ENCODE results near the gene GRK4.

Gene GRK4

DNA sequence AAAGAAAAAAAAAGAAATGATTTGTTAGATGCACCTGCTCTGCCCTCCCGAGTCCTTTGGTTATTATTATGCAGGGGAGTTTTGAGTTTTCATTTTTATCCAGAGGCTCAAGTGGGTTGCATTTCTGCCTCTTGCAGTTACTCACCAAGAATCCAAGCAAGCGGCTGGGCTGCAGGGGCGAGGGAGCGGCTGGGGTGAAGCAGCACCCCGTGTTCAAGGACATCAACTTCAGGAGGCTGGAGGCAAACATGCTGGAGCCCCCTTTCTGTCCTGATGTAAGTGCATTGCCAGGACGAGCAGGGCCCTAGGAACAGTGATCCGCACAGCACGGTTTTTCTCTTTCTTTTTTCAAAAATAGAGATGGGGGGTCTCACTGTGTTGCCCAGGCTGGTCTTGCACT lies 71.9 kb downstream of the GRK4 start:
- no peak for DNase-seq
- Histone ChIP-seq H3K27me3 (replicated peaks) (no peaks in the 10 kb centered on the region), H3K4me3 (ENCODE audit: low read depth, low read length) (no peak overlapping the region), H3K27ac (no peak overlapping the region), H3K36me3 (replicated peaks) (no peaks in the 10 kb centered on the region)
- TF ChIP-seq CTCF (IDR thresholded peaks at IDR 0.05; ENCODE audit: low read depth, low read length, missing control alignments): no peak
- in situ Hi-C loops (cut with HindIII; ENCODE audit: low pct_ligation_motif_present, low sequenced_read_pairs): no loop called here

- in situ Hi-C loops (cut with HindIII; ENCODE audit: low pct_ligation_motif_present, low sequenced_read_pairs): no loop called here
- TF ChIP-seq CTCF (IDR thresholded peaks at IDR 0.05; ENCODE audit: low read depth, low read length, missing control alignments): no peak
- no peaks in the 10 kb centered on the region for H3K36me3 ChIP-seq (replicated peaks)
- no peak overlapping the region for H3K27ac ChIP-seq
- no peak for DNase-seq
- H3K4me3 ChIP-seq (ENCODE audit: low read depth, low read length): no peak overlapping the region
- H3K27me3 ChIP-seq (replicated peaks): no peaks in the 10 kb centered on the region
These were observed 72.3 kb downstream of the GRK4 start for GRCh38 chr4:3035674-3036073.

DNA sequence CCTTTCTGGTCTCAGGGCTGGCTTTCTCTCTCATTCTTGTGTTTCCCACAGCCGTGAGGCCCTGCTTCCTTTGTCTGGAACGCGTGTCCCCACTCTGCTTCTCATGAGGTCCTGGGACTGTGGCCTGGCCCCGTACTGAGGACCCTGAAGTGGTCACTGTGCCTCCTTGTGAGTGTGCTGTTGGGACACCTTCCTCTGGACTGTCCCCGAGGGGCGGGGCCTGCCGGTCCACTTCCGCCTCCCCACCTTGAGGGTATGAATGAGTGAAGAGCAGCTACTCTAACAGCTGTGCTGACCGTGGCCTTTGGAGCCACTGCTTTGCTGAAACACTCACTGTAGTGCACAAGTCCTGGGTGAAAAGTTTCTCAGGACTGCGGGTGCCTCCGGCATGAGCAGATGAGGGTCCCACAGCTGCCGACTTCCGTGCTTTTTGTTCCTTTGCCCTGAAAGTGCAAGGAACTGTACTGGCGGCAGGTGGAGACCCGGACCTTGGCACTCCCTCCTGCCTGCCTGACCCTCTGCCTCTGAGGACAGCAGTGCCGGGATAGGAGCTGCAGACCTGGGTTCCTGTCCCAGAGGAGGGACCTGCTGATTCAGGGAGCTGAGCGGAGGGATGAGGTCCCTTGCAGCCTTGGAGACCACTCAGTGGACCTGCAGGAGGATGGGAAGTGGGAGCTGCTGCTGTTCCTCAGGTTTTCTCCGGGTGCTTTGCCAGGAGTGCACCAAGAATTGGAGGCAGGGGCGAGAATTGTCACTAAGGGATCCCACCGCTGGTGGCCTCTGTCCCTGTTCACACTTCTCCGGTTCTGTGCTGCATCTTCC lies 73.0 kb downstream of the GRK4 start:
- H3K27me3 ChIP-seq (replicated peaks): no peaks in the 10 kb centered on the region
- H3K4me3 ChIP-seq (ENCODE audit: low read depth, low read length): no peak overlapping the region
- no peaks in the 10 kb centered on the region for H3K36me3 ChIP-seq (replicated peaks)
- no peak overlapping the region for H3K27ac ChIP-seq
- DNase-seq: no peak
- no peak for TF ChIP-seq CTCF (IDR thresholded peaks at IDR 0.05; ENCODE audit: low read depth, low read length, missing control alignments)
- in situ Hi-C loops (cut with HindIII; ENCODE audit: low pct_ligation_motif_present, low sequenced_read_pairs): no loop called here

DNA sequence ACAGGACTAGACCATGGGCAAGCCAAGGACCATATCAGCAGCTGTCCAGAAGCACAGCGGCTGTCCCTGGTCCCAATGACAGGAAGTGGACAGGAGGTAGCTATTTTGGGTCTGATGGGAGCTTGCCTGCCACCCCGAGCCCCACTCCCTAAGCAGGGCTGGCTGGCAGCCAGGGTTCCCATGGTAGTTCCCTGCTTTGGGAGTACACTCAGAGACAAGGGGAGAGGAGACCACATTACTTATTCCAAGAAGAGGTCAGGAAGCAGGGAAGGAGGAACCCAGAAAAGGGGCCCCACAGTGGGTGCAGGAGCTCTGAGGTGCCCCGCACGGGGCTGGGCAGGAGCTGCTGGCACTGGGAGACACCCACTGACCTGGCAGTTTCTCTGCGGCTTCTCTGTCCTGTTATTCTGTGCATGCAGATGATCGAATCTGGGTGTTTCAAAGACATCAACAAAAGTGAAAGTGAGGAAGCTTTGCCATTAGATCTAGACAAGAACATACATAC lies 74.6 kb downstream of the GRK4 start:
- TF ChIP-seq CTCF (IDR thresholded peaks at IDR 0.05; ENCODE audit: low read depth, low read length, missing control alignments): no peak
- Histone ChIP-seq H3K27me3 (replicated peaks) (no peaks in the 10 kb centered on the region), H3K27ac (no peak overlapping the region), H3K36me3 (replicated peaks) (no peaks in the 10 kb centered on the region), H3K4me3 (ENCODE audit: low read depth, low read length) (no peak overlapping the region)
- in situ Hi-C loops (cut with HindIII; ENCODE audit: low pct_ligation_motif_present, low sequenced_read_pairs): no loop called here
- DNase-seq: no peak

DNA sequence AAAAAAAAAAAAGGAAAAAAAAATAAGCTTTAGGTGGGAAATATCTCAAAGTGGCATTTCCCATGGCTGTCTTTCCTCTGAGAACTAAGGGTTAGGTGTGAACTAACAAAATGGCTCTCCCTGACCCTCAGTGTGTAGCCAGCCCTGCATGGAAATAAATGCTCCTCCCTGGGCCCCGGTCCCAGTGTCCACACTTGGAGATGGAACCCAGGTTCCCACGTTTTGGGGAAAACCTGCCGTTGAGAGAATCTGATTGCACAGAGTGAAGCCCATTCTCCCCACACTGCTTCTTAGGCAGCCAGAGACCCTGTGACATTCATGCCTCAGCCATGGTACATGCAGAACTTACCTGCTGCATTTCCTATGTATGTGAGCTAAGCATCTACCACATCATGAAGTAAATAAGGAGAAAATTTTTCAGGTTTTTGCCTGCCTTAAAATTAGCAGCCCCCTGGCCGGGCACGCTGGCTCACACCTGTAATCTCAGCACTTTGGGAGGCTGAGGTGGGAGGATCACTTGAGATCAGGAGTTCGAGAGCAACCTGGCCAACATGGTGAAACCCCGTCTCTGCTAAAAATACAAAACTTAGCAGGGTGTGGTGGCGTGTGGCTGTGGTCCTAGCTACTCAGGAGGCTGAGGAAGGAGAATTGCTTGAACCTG lies 76.5 kb downstream of the GRK4 start:
- Histone ChIP-seq H3K27me3 (replicated peaks) (no peaks in the 10 kb centered on the region), H3K27ac (no peak overlapping the region), H3K4me3 (ENCODE audit: low read depth, low read length) (no peak overlapping the region), H3K36me3 (replicated peaks) (no peaks in the 10 kb centered on the region)
- in situ Hi-C loops (cut with HindIII; ENCODE audit: low pct_ligation_motif_present, low sequenced_read_pairs): no loop called here
- TF ChIP-seq CTCF (IDR thresholded peaks at IDR 0.05; ENCODE audit: low read depth, low read length, missing control alignments): no peak
- DNase-seq: no peak
